K562 (cell line): ENCODE results near the gene HMBS. TPM values are rescaled to one million over a fixed set of nuclear protein-coding genes. Genes with fewer than 3 reads are reported as not detected.

Experiments
- ATAC-seq: fragments of 200-7000 bp; cut with Tn5 transposase; 3 replicates; pipeline ENCODE4 v1.9.1; 2020; ENCODE audit warnings: moderate library complexity
- BruUV-seq: library from RNA; stranded (reverse); fragments of 400-500 nt; replicated peaks from 2 replicates; lab custom pipeline; 2021; lab: Mats Ljungman, UMichigan
- CTCF ChIA-PET: fragments of 300-600 bp; formaldehyde crosslinking; extraction: SDS; loops from one replicate; lab custom pipeline; 2021; ENCODE audit warnings: low intra/inter-chr PET ratio; lab: Yijun Ruan, JAX
- POLR2A ChIA-PET: fragments of 300-600, 350-650 bp; sonication (Branson Sonifier 250); formaldehyde crosslinking; extraction: SDS; loops from one replicate; lab custom pipeline; 2021; ENCODE audit warnings: antibody characterized with exemption, inconsistent platforms; lab: Yijun Ruan, JAX
- DNase-seq, 4 experiments: peaks; one replicate each; pipeline versions ENCODE4 v3.0.0 to v3.0.0-alpha.2; 2011 to 2018; ENCODE audit warnings: low spot score in 3 of 4, mixed read lengths in 3 of 4; ENCODE audit errors: extremely low read depth in 1 of 4
- FAIRE-seq: peaks from 2 replicates; lab custom pipeline; 2011; peaks lifted over from hg19 to GRCh38; lab: Jason Lieb, UNC
- H2AFZ ChIP-seq: 2 replicates; pipeline ENCODE4 v1.6.0; 2011; ENCODE audit warnings: low read depth, low read length, control low read depth, inconsistent platforms
- H3K27ac ChIP-seq: fragments of 200-600 bp; 3 replicates; pipeline ENCODE4 v1.8.0; 2011; ENCODE audit warnings: low read depth, mild to moderate bottlenecking, control low read depth, inconsistent platforms, low read length, moderate library complexity, mixed read lengths; ENCODE audit errors: extremely low read depth
- H3K27me3 ChIP-seq, 2 experiments: fragments of 300-600 bp in 1 of 2; 2 replicates in 1 of 2; 3 replicates in 1 of 2; pipeline versions ENCODE4 v1.6.0 to v1.8.0; 2011; ENCODE audit warnings: inconsistent platforms in 2 of 2, low read length in 2 of 2, mild to moderate bottlenecking in 1 of 2, mixed read lengths in 1 of 2, moderate library complexity in 1 of 2; ENCODE audit not compliant: control insufficient read depth in 2 of 2, insufficient read depth in 2 of 2
- H3K36me3 ChIP-seq: fragments of 300-600 bp; 3 replicates; pipeline ENCODE4 v1.8.0; 2011; ENCODE audit warnings: mild to moderate bottlenecking, low read length, inconsistent platforms; ENCODE audit not compliant: control insufficient read depth, insufficient read depth
- H3K4me1 ChIP-seq, 2 experiments: fragments of 200-600 bp in 1 of 2; replicated peaks in 1 of 2; 2 replicates in 1 of 2; 3 replicates in 1 of 2; pipeline versions ENCODE4 v1.5.1 to v1.8.0; 2011; ENCODE audit warnings: inconsistent platforms in 2 of 2, low read length in 2 of 2, mild to moderate bottlenecking in 1 of 2, mixed read lengths in 1 of 2, moderate library complexity in 1 of 2; ENCODE audit not compliant: control insufficient read depth in 2 of 2, insufficient read depth in 2 of 2
- H3K4me2 ChIP-seq: 2 replicates; pipeline ENCODE4 v1.6.1; 2011; ENCODE audit warnings: low read length, control low read depth, inconsistent platforms, mixed read lengths; ENCODE audit not compliant: insufficient read depth
- H3K4me3 ChIP-seq: fragments of 200-600 bp; sonication (generic), shearing (Covaris generic); 2 replicates; pipeline ENCODE4 v1.5.1; 2016; ENCODE audit warnings: control low read depth, inconsistent platforms
- H3K79me2 ChIP-seq: fragments of 200-600 bp; 3 replicates; pipeline ENCODE4 v1.8.0; 2011; ENCODE audit warnings: low read length, inconsistent platforms; ENCODE audit not compliant: control insufficient read depth, insufficient read depth
- H3K9ac ChIP-seq, 2 experiments: 2 replicates each; pipeline versions ENCODE4 v1.6.0 to v1.6.1; 2011; ENCODE audit warnings: low read depth in 2 of 2, low read length in 2 of 2, control low read depth in 1 of 2, inconsistent platforms in 1 of 2, mild to moderate bottlenecking in 1 of 2, mixed read lengths in 1 of 2; ENCODE audit not compliant: insufficient read depth in 1 of 2
- H3K9me1 ChIP-seq: one replicate; pipeline ENCODE4 v1.6.0; 2011; ENCODE audit warnings: inconsistent platforms, mild to moderate bottlenecking, low read length, moderate library complexity; ENCODE audit not compliant: control insufficient read depth, insufficient read depth
- H3K9me3 ChIP-seq: replicated peaks from 2 replicates; pipeline ENCODE4 v1.5.1; 2011; ENCODE audit warnings: low read depth, low read length, inconsistent platforms; ENCODE audit not compliant: control insufficient read depth, insufficient read depth
- H4K20me1 ChIP-seq: replicated peaks from 2 replicates; pipeline ENCODE4 v1.6.1; 2011; ENCODE audit warnings: low read length, inconsistent platforms, mixed read lengths; ENCODE audit not compliant: control insufficient read depth, insufficient read depth
- ATF1 ChIP-seq, 2 experiments: fragments of 450-650 bp in 1 of 2; IDR thresholded peaks; 2 replicates each; pipeline ENCODE4 v1.6.1; 2016; ENCODE audit warnings: missing compliant biosample characterization in 1 of 2, missing genetic modification characterization in 1 of 2
- ATF4 ChIP-seq: fragments of 450-650 bp; formaldehyde crosslinking; IDR thresholded peaks from 2 replicates; pipeline ENCODE4 v1.4.0; 2022; ENCODE audit warnings: mild to moderate bottlenecking, moderate library complexity
- CCNT2 ChIP-seq: IDR thresholded peaks from 2 replicates; pipeline ENCODE4 v1.6.1; 2011; ENCODE audit warnings: borderline replicate concordance, low read depth, mild to moderate bottlenecking, moderate library complexity, mixed read lengths, low read length; ENCODE audit not compliant: insufficient read length; ENCODE audit errors: extremely low read depth
- CREM ChIP-seq: IDR thresholded peaks from 2 replicates; pipeline ENCODE4 v1.6.1; 2014; ENCODE audit warnings: antibody characterized with exemption, low read depth
- KAT2B ChIP-seq: IDR thresholded peaks from one replicate; pipeline ENCODE4 v1.6.1; 2012; ENCODE audit warnings: low read depth, mild to moderate bottlenecking, control low read depth, inconsistent platforms, low read length, moderate library complexity
- MECOM ChIP-seq: fragments of 250-450 bp; sonication (Bioruptor Pico); IDR thresholded peaks from 2 replicates; pipeline ENCODE4 v1.8.0; 2022; ENCODE audit warnings: inconsistent platforms
- MYC ChIP-seq, 2 experiments: fragments of 250-450 bp in 1 of 2; sonication (Bioruptor Pico) in 1 of 2; IDR thresholded peaks; 2 replicates each; pipeline versions ENCODE4 v1.5.1 to v1.6.1; 2012 to 2021; ENCODE audit warnings: low read depth in 2 of 2, borderline replicate concordance in 1 of 2, improper control_type of control experiment in 1 of 2, low read length in 1 of 2, mild to moderate bottlenecking in 1 of 2, moderate library complexity in 1 of 2
- RBM39 ChIP-seq: fragments of 200-400 bp; formaldehyde crosslinking; optimal IDR thresholded peaks from 2 replicates; pipeline ENCODE3; 2018; ENCODE audit warnings: low read depth, low read length
- SAP30 ChIP-seq: fragments of 200-600 bp; sonication (generic); IDR thresholded peaks from 2 replicates; pipeline ENCODE4 v1.6.1; 2012; ENCODE audit warnings: borderline replicate concordance, low read depth, mild to moderate bottlenecking, moderate library complexity, low read length, control low read depth, inconsistent platforms; ENCODE audit not compliant: insufficient read depth, poor library complexity, severe bottlenecking
- ZBTB34 ChIP-seq: fragments of 250-450 bp; sonication (Bioruptor Pico); IDR thresholded peaks from 2 replicates; pipeline ENCODE4 v1.8.0; 2021; ENCODE audit warnings: mild to moderate bottlenecking, moderate library complexity
- ZNF280A ChIP-seq: fragments of 450-650 bp; IDR thresholded peaks from 2 replicates; pipeline ENCODE4 v1.6.1; 2018; ENCODE audit warnings: mild to moderate bottlenecking, low read depth; ENCODE audit not compliant: partially characterized antibody
- ZNF431 ChIP-seq: sonication (generic); formaldehyde crosslinking; IDR thresholded peaks from 2 replicates; pipeline ENCODE4 v1.8.0; 2022; ENCODE audit warnings: mild to moderate bottlenecking, missing genetic modification reagents
- ZNF696 ChIP-seq: fragments of 250-450 bp; sonication (Bioruptor Pico); conservative IDR thresholded peaks from 2 replicates; pipeline ENCODE4 v1.4.0; 2020; ENCODE audit warnings: mild to moderate bottlenecking, moderate library complexity
- WGBS: fragments of 100-300 bp; shearing (Covaris generic); methylation state at CpG from one replicate; pipeline ENCODE4 v1.1.6; 2016; ENCODE audit warnings: low coverage, mixed read lengths; ENCODE audit not compliant: insufficient coverage; ENCODE audit errors: missing lambda C conversion rate; 5-methylcytosine and 5-hydroxymethylcytosine counted together
- in situ Hi-C: fragments of 300-500 bp; cut with MboI; formaldehyde crosslinking; loops from 4 replicates; pipeline ENCODE4 v1.15.0; 2018; ENCODE audit warnings: inconsistent platforms, mixed read lengths
- intact Hi-C: fragments of 100-400 bp; cut with micrococcal nuclease; formaldehyde crosslinking; loops from 2 replicates; pipeline ENCODE4 v1.14.2; 2022
- polyA plus RNA-seq, 8 experiments: library from polyadenylated mRNA; depleted of rRNA in 4 of 8; stranded (reverse) in 5 of 8; unstranded in 3 of 8; fragments of >200 nt; fragmentation: Nextera tagmentation in 2 of 8; fragmentation: Illumina TruSeq in 1 of 8; extraction: Ambion mirVana in 2 of 8; extraction: Trizol in 1 of 8; gene quantifications; 2 replicates each; pipeline versions ENCODE4 v1.2.1 to v1.2.3, GENCODE V29; 2011 to 2014; ENCODE audit warnings: inconsistent platforms in 1 of 8, missing spikeins in 1 of 8
- total RNA-seq, 7 experiments: library from RNA; depleted of rRNA in 6 of 7; stranded (reverse); fragments of >200 nt in 6 of 7; fragmentation: Illumina TruSeq in 2 of 7; extraction: Trizol in 2 of 7; gene quantifications; 2 replicates each; pipeline versions ENCODE4 v1.2.1 to v1.2.3, GENCODE V29; 2011 to 2021; ENCODE audit warnings: low replicate concordance in 1 of 7
- TF ChIP-seq, protein P1 (sequence below): fragments of 250-450 bp; sonication (Bioruptor Pico); IDR thresholded peaks from 2 replicates; pipeline ENCODE4 v1.5.0; 2021; ENCODE audit warnings: mild to moderate bottlenecking, borderline replicate concordance

HMBS gene
- total and polyA plus RNA-seq, 9 of the 15 experiments (the other 6 are each of a cell fraction or from before 2014, with no cell fraction given), result 56.9 to 385 (median 286) TPM

DNA sequence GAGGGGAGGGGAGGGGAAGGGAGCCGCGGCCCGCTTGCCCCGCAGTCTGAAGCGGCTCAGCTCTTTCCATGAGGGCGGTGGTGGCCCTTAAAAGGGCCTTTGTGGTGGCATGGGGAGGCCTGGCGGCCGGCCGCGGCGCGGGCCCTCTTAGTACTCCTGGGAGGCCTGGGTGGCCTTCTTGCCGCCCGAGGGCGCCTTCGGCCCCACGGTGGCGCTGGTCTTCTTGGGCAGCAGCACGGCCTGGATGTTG, 10.1 kb downstream of the HMBS start:
- DNase-seq (peak in 2 of 4 experiments; percentile 52 to 60), FAIRE-seq (no peak), ATAC-seq (peak; percentile 76)
- H3K27me3 ChIP-seq, result no peaks in the 10 kb centered on the region; a peak in 1 of 5 replicates
- BruUV-seq, result no TSS peak
- ChIA-PET POLR2A (interaction anchor here (0.5 to 5.5 kb wide), 57 partner anchors 8 to 705 kb away, joined by 3 to 75 read pairs (median 4); partner anchors contain the start of genes ABCG4, C2CD2L, CBL and DPAGT1), CTCF (interaction anchor here (0.6 to 1.3 kb wide), 2 partner anchors 102 to 184 kb away, joined by 3 to 6 read pairs; no protein-coding TSS in a partner anchor)
- H2AFZ ChIP-seq, result peak overlapping the region; percentile 14; the same call in 1 of the 2 replicates
- H3K36me3 ChIP-seq, result peaks cover 78% of the 10 kb centered on the region
- H3K79me2 ChIP-seq, result peaks cover 59% of the 10 kb centered on the region
- H4K20me1 ChIP-seq, result peaks cover 25% of the 10 kb centered on the region
- peak overlapping the region; percentile 94 for H3K4me3 ChIP-seq
- peak overlapping the region; percentile 95 for H3K27ac ChIP-seq
- H3K4me2 ChIP-seq, result peak overlapping the region; percentile 98
- no peaks in the 10 kb centered on the region for H3K9me3 ChIP-seq
- WGBS, result 0% methylated on average over 7 of the region's 19 CpGs
- in situ Hi-C loops, result no loop called here
- H3K9ac ChIP-seq, result peak overlapping the region; percentile 94 to 99
- intact Hi-C loops, result loop anchor here (1.0 to 2.0 kb wide), 3 partner anchors 27 to 166 kb away; partner anchors contain the start of genes HYOU1 and VPS11
- H3K9me1 ChIP-seq, result no peaks in the 10 kb centered on the region
- peaks cover 23 to 28% of the 10 kb centered on the region in 2 experiments; a peak in 4 of 5 replicates for H3K4me1 ChIP-seq
- TF ChIP-seq CCNT2 (peak; percentile 55), ATF4 (no peak), ATF1 (CRISPR knock-in tag; IDR thresholded peaks at IDR 0.05) (no peak), ATF1 (tag; IDR thresholded peaks at IDR 0.05) (no peak), KAT2B (peak; percentile 62), MYC (IDR thresholded peaks at IDR 0.05; ENCODE audit: low read depth, low read length) (no peak), MYC (CRISPR knock-in tag; IDR thresholded peaks at IDR 0.05; ENCODE audit: borderline replicate concordance, low read depth) (no peak), MECOM (CRISPR knock-in tag) (no peak), RBM39 (no peak), ZBTB34 (CRISPR knock-in tag) (no peak), CREM (0 out of 2 replicates have a peak, but pooled peaks have one; percentile 28), SAP30 (no peak), ZNF431 (CRISPR knock-in tag) (no peak), ZNF696 (no peak), ZNF280A (no peak)
- TF ChIP-seq, protein P1, sequence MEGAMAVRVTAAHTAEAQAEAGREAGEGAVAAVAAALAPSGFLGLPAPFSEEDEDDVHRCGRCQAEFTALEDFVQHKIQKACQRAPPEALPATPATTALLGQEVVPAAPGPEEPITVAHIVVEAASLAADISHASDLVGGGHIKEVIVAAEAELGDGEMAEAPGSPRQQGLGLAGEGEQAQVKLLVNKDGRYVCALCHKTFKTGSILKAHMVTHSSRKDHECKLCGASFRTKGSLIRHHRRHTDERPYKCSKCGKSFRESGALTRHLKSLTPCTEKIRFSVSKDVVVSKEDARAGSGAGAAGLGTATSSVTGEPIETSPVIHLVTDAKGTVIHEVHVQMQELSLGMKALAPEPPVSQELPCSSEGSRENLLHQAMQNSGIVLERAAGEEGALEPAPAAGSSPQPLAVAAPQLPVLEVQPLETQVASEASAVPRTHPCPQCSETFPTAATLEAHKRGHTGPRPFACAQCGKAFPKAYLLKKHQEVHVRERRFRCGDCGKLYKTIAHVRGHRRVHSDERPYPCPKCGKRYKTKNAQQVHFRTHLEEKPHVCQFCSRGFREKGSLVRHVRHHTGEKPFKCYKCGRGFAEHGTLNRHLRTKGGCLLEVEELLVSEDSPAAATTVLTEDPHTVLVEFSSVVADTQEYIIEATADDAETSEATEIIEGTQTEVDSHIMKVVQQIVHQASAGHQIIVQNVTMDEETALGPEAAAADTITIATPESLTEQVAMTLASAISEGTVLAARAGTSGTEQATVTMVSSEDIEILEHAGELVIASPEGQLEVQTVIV (CRISPR knock-in tag), result no peak
